LNCAP (cell line): ENCODE data around the gene NID1.

Experiments used
- CTCF ChIP-seq: fragments of 450-650 bp; IDR thresholded peaks from 2 replicates; pipeline ENCODE4 v1.5.1; 2017; ENCODE audit warnings: mild to moderate bottlenecking

The NID1 gene

DNA sequence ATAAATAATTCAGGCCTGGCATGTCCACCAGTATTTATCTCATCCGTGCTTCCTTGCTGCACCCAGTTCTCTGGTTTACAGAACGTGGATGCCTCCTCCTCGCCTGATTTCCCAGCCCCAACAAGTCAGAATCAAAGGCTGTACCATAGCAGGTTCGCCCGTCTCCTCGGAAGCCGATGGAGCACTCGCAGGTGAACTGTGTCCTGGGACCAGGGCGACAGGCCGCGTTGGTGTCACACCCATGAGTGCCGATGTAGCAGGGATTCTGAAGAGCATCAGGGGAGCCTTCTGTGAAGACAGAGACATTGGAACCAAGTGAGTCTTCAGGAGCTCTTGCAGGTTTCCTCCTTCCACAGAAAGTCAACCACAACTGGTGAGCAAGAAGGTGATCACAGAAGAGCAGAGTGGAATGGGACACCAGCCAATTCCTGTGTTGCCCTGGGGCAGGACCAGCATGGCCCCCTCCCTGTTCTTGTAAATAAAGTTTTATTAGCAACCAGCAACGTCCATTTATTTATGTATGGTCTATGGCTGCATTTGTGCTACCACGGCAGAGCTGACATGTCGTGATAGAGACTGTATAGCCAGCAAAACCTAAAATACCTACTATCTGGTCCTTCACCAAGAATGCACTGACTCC is 40.8 kb downstream of the NID1 start:
- TF ChIP-seq CTCF, result no peak

DNA sequence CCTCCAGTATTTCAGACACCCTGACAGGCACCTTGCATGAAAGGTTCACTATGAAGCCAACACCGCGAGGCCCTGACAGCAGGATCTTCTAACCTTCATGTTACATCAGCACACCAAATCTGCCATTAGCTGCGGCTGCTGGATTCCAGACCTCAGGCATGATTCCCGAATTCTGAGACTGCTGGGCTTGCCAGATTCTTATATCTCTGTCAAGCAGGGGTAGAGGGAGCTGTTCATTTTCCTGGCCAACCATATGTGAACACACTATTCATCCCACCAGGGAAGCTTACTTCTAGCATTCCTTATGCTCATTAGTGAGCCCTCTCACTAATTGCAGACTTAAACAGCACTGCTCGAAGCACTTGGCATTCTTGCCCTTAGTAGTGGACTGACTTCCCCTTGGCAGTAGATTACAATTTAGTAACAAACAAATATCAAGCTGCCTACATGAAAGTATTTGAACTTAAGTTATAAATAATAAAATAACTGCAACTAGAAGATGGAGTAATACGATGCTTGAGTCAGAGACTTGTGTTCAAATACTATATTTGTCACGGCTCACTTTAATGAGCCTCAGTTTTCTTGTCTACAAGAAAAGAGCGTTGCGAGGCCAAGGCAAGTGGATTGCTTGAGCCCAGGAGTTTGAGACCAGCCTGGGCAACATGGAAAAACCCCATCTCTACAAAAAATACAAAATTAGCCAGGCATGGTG is 43.3 kb downstream of the NID1 start:
- no peak for TF ChIP-seq CTCF

DNA sequence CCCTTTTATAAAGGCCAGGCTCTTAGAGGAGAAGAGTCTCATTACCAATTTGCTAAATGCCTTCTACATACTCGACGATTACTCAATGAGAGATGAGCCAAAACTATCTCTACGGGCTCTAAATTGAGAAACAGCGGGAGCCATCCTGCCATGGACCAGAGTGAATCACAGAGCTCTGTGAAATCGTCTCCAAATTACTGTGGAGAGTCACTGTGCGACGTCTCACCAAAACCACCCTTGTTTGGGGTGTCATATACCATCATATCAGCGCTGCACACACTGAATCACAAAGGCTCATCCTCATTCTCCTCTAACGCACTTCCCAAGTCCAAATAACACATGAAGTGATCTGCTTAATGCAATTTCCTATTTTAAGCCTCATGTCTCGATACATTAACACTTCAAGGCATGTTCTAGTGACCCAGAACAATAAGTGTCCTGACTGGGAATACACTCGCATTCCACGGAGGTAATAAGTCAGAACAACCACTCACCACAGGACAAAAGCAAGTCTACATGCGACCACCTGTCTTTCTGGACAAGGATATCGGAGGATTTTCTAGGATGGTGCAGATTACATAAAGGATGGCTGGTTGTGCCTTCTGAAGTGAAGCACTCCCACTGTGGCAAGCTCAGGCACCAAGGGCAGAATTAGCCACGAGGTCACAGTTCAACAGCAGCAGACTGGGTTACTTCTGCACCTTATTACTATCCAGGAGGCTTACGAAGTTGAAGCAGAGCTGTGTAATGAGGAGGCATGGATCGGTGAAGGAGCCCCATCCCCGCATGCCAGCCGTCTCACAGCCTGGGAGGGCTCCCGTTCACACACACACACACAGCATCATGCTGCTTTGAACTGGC is 44.3 kb downstream of the NID1 start:
- TF ChIP-seq CTCF, result no peak

DNA sequence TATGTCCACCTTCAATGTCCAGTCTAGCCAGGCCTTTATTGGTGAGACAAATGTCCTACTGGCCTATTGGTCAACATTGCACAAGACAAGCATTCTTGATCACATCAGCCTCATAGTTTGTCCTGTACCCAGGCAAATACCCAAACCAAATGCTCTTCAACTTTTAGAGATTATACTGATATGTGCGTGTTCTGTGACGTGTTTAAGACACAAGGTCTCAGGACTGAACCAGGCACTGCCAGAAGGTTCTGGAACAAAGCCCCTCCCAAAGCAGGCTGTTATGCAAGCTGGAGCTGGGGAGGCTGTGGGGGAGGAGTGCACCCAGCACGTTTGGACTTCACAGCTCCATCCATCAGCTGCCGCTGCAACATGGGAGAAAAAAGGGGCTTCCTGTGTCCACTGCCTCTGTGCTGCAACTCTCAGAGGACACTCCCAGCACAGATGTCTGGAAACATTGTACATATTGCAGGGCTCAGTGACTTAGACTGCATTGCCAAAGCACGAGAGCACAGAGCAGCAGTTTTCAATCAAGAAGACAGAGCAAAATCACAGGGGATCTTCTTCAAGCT is 45.9 kb downstream of the NID1 start:
- TF ChIP-seq CTCF, result no peak

DNA sequence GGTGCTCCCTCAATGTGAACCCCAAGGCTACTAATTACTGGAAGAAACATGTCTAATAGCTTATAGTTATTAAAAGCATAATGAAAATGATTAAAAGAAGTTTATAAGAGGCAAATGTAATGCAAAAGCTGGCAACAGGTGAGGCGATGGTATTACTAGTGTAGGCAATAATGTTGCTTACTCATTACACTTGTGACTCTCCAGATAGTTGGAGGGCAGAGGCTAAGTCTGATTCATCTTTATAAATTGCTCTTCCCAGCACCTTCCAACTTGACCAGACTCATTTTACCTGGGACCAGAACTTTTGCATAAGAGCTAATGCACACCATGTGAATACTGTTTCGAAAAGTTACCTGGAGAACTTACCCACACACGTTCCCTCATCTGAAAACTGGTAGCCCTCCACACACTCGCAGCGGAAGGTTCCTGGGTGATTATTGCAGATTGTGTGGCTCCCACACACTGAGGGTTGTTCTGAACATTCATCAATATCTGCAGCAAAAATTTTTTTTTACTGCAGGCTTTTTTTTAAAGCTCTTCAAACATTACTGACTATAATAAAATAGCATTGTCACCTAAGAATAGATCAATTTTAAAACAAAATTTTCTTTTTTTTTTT is 48.0 kb downstream of the NID1 start:
- TF ChIP-seq CTCF, result no peak

DNA sequence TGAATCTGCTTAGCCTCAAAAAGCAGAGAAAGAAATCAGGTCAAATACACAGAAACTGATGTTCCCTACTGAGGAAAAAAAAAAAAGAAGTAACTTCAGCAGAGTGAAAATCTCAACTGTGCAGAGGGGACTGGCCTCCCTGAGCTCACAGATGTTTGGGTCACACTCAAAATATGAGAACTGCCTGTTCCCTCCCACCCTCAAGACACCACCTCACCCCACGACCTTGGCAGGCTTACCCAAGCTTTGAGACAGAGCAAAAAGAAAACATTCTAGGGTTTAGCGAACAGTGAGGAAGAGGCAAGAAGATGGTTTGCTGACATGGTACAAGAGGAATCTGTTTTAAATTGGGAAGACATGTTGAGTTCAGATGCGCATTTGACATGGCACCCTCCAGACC is 48.8 kb downstream of the NID1 start:
- TF ChIP-seq CTCF, result no peak

GRCh38 chr1:236015539-236015938 is 49.4 kb downstream of the NID1 start:
- no peak for TF ChIP-seq CTCF
